ENCODE results near the gene VSX2.

Gene VSX2

DNA sequence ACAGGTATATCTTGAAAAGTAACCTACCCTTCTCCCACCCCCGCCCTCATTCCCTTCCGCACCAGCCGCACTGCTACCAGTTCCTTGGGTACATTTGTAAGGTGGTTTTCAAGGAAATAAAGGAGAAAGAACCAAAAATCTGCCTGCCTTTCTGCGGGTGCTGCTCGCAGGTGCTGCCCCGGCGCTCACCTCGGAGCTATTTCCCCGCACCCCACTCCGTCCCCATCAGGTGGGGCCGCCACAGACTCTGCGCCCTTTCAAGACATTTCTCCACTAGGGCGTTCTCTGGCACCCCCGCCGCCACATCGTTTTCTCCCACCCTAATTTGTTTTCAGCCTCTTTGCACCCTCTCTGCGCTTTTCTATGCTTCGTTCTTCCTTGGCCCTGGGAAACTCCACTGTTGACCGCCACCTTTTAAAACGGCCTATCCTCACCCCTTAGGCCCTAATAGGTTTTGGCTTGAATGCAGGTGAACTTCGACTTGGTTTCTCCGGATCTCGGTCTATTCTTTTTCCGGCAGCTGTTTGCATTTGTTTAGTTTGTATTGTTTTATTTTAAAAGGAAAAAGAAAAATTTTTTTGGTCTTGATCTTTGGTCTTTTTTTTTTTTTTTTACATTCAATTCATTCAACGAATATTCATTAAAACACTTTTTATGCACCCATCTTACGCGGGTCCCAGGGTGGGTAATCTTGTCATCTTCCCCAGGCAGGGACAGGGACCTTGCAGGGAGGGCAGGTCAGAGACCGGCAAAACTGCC is 3.0 kb downstream of the VSX2 start:
- Mint-ChIP-seq H3K27me3 (peaks cover 84% of the 10 kb centered on the region), H3K27ac (peak overlapping the region; percentile 22), H3K9me3 (no peaks in the 10 kb centered on the region), H3K36me3 (ENCODE audit: low read depth) (no peaks in the 10 kb centered on the region), H3K4me1 (ENCODE audit: low read depth) (peaks cover 24% of the 10 kb centered on the region), H3K4me3 (peak overlapping the region; percentile 33)

GRCh38 chr14:74242780-74243042 is 3.5 kb downstream of the VSX2 start:
- Mint-ChIP-seq H3K27me3 (peaks cover 83% of the 10 kb centered on the region), H3K27ac (no peak overlapping the region), H3K36me3 (ENCODE audit: low read depth) (no peaks in the 10 kb centered on the region), H3K4me3 (no peak overlapping the region), H3K4me1 (ENCODE audit: low read depth) (peaks cover 24% of the 10 kb centered on the region), H3K9me3 (no peaks in the 10 kb centered on the region)

GRCh38 chr14:74243051-74243450 is 3.8 kb downstream of the VSX2 start:
- no peak overlapping the region for H3K4me3 Mint-ChIP-seq
- H3K36me3 Mint-ChIP-seq (ENCODE audit: low read depth), result no peaks in the 10 kb centered on the region
- H3K27me3 Mint-ChIP-seq, result peaks cover 80% of the 10 kb centered on the region
- no peak overlapping the region for H3K27ac Mint-ChIP-seq
- H3K4me1 Mint-ChIP-seq (ENCODE audit: low read depth), result peaks cover 24% of the 10 kb centered on the region
- no peaks in the 10 kb centered on the region for H3K9me3 Mint-ChIP-seq

GRCh38 chr14:74244115-74244514 is 4.9 kb downstream of the VSX2 start:
- no peaks in the 10 kb centered on the region for H3K9me3 Mint-ChIP-seq

DNA sequence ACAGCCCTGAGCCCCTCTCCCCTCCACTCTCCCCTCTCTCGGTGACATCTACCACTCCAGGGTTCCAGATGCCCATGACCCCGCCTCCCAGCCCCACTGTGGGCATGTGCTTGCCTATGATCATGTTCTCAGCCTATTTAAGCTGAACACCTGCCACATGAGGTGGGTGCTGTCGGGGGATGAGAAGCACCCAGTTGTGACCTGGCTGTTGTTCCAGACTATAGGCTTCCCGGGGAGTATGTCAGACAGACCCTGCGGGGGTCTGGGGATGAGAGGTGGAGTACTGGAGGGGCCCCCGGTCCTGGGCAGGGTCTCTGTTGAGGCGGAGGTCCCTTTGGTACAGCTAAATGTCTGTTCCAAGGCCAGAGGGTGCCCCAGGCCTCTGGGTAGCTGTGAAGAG is 6.0 kb downstream of the VSX2 start:
- Mint-ChIP-seq H3K4me3 (no peak overlapping the region), H3K36me3 (ENCODE audit: low read depth) (no peaks in the 10 kb centered on the region), H3K4me1 (ENCODE audit: low read depth) (peaks cover 22% of the 10 kb centered on the region), H3K9me3 (no peaks in the 10 kb centered on the region), H3K27me3 (peaks cover 78% of the 10 kb centered on the region), H3K27ac (no peak overlapping the region)

More at GRCh38 chr14:74244115-74244514, 4.9 kb downstream of the VSX2 start:
- H3K36me3 Mint-ChIP-seq (ENCODE audit: low read depth), result no peaks in the 10 kb centered on the region
- H3K4me1 Mint-ChIP-seq (ENCODE audit: low read depth), result peaks cover 24% of the 10 kb centered on the region
- no peak overlapping the region for H3K27ac Mint-ChIP-seq
- H3K4me3 Mint-ChIP-seq, result no peak overlapping the region
- peaks cover 76% of the 10 kb centered on the region for H3K27me3 Mint-ChIP-seq

GRCh38 chr14:74246542-74246941 is 7.3 kb downstream of the VSX2 start:
- no peaks in the 10 kb centered on the region for H3K36me3 Mint-ChIP-seq (ENCODE audit: low read depth)
- peaks cover 73% of the 10 kb centered on the region for H3K27me3 Mint-ChIP-seq
- peaks cover 14% of the 10 kb centered on the region for H3K4me1 Mint-ChIP-seq (ENCODE audit: low read depth)
- no peak overlapping the region for H3K27ac Mint-ChIP-seq
- H3K4me3 Mint-ChIP-seq, result no peak overlapping the region
- no peaks in the 10 kb centered on the region for H3K9me3 Mint-ChIP-seq

GRCh38 chr14:74248017-74248416 is 8.8 kb downstream of the VSX2 start:
- Mint-ChIP-seq H3K27me3 (peaks cover 66% of the 10 kb centered on the region), H3K4me1 (ENCODE audit: low read depth) (peaks cover 6% of the 10 kb centered on the region), H3K9me3 (no peaks in the 10 kb centered on the region), H3K27ac (no peak overlapping the region), H3K4me3 (no peak overlapping the region), H3K36me3 (ENCODE audit: low read depth) (no peaks in the 10 kb centered on the region)

DNA sequence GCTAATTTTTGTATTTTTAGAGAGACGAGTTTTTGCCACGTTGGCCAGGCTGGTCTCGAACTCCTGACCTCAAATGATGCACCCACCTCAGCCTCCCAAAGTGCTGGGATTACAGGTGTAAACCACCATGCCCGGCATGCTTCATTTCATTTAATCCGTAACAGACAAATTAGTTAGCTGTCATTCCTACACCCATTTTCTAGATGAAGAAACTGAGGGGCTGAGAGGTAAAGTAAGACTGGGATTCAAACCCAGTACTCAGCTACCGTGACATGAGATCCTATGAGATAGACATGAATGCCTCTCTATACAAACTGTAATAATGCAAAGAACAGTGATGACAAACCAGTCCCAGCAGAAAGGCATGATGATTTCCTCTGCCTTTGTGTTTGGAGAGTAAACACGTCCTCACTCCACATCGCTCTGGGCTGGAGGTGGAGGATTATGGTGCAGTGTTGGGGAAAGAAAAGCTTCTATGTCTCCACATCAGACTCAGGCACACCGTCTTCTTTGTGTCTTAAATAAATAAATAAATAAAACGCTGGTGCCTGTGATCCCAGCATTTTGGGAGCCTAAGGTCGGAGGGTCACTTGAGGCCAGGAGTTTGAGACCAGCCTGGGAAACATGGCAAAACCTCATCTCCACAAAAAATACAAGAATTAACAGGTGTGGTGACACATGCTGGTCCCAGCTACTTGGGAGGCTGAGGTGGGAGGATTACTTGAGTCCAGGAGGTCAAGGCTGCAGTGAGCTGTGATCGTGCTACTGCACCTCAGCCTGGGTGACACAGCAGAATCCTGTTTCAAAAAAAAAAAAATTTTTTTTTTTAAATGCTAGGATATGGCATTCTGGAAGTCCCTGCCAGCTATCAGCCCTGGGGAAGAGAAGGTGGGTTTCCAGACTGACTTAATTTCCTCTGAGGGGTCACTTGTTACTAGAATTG is 10.5 kb downstream of the VSX2 start:
- H3K27me3 Mint-ChIP-seq, result peaks cover 53% of the 10 kb centered on the region
- H3K9me3 Mint-ChIP-seq, result no peaks in the 10 kb centered on the region
- peaks cover 6% of the 10 kb centered on the region for H3K4me1 Mint-ChIP-seq (ENCODE audit: low read depth)
- H3K27ac Mint-ChIP-seq, result no peak overlapping the region
- H3K4me3 Mint-ChIP-seq, result no peak overlapping the region
- no peaks in the 10 kb centered on the region for H3K36me3 Mint-ChIP-seq (ENCODE audit: low read depth)

DNA sequence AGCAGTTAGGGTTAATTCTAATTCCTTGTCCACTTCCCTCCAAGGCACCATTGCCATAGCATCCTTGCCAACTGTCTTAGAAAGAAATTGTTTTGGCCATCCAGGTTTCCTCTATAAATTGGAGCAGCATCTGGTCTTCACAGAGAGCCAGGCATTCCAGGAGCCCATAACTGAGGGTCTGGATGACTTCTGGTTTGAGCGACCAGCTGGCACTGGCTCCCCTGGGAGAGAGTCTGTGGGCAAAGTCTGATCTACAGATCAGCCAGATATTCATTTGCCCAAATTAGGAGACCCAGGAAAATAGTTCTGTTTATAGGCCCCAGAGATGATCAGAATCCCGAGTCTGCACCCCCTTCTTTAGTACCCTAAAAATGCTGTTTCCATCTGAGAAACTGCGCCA is 16.0 kb downstream of the VSX2 start:
- peaks cover 20% of the 10 kb centered on the region for H3K27me3 Mint-ChIP-seq
- no peaks in the 10 kb centered on the region for H3K36me3 Mint-ChIP-seq (ENCODE audit: low read depth)
- peaks cover 12% of the 10 kb centered on the region for H3K4me1 Mint-ChIP-seq (ENCODE audit: low read depth)
- H3K4me3 Mint-ChIP-seq, result no peak overlapping the region
- H3K9me3 Mint-ChIP-seq, result no peaks in the 10 kb centered on the region
- H3K27ac Mint-ChIP-seq, result no peak overlapping the region

DNA sequence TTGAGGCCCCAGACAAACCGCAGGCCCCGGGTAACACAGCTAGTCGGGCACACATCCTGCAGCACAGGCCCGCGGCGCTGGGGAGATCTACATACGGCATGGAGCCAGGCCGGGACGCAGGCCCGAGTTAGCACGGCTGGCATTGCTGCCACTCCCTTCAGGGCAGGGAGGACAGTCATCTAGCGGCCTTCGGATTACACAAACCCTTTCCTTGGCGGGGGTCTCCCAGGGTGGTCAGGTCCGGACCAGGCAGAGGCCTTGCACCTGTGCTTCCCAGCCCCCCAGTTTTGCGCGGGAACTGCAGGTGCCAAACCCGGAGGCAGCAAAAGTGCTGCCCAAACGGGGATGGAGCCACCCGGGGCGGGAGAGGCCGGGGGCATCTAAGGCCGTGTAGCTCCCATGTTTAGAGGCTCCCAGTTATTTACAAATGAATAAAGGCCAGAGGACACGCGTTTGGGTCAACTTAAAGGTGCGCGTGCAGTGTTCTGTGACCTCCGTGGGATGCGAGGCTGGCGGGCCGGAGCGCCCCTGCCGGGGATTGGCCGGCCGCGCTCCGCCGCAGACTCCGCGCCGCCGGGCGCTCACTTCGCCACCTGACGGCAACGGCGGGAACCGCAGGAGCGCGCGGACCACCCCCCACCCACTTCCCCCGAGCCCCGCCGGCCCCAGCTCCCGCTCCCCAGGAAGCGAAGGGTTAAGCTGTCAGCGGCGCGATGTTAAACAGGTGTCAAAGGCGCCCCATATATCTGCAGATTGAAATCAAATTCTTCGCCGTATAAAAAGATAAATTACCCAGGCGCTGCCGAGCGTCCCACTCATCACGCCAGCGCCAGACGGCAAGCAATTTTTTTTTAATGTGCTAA is 18.1 kb downstream of the VSX2 start:
- H3K4me3 Mint-ChIP-seq, result peak overlapping the region; percentile 79
- H3K4me1 Mint-ChIP-seq (ENCODE audit: low read depth), result peaks cover 6% of the 10 kb centered on the region
- H3K27me3 Mint-ChIP-seq, result peaks cover 10% of the 10 kb centered on the region
- H3K27ac Mint-ChIP-seq, result no peak overlapping the region
- no peaks in the 10 kb centered on the region for H3K36me3 Mint-ChIP-seq (ENCODE audit: low read depth)
- no peaks in the 10 kb centered on the region for H3K9me3 Mint-ChIP-seq

GRCh38 chr14:74257941-74258763 is 18.9 kb downstream of the VSX2 start:
- Mint-ChIP-seq H3K4me3 (peak overlapping the region; percentile 79), H3K36me3 (ENCODE audit: low read depth) (no peaks in the 10 kb centered on the region), H3K4me1 (ENCODE audit: low read depth) (peaks cover 6% of the 10 kb centered on the region), H3K27me3 (peaks cover 5% of the 10 kb centered on the region), H3K9me3 (no peaks in the 10 kb centered on the region), H3K27ac (no peak overlapping the region)

- Mint-ChIP-seq H3K27ac (no peak overlapping the region), H3K36me3 (ENCODE audit: low read depth) (no peaks in the 10 kb centered on the region), H3K4me3 (no peak overlapping the region), H3K9me3 (no peaks in the 10 kb centered on the region), H3K27me3 (peaks cover 4% of the 10 kb centered on the region), H3K4me1 (ENCODE audit: low read depth) (peaks cover 6% of the 10 kb centered on the region)
Measured at GRCh38 chr14:74258764-74259035, 19.5 kb downstream of the VSX2 start.

DNA sequence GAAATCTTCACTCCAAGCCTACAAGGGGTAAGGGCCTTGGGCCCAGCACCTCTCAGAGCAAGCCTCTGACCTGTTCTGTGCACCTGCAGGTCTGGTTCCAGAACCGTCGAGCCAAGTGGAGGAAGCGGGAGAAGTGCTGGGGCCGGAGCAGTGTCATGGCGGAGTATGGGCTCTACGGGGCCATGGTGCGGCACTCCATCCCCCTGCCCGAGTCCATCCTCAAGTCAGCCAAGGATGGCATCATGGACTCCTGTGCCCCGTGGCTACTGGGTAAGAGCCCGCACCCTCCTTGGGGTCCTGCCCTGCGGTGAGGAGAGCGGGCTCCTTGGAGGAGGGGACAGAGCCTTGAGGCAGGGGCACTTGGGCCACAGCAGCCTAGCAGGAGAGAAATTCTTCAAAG is 20.3 kb downstream of the VSX2 start:
- Mint-ChIP-seq H3K36me3 (ENCODE audit: low read depth) (no peaks in the 10 kb centered on the region), H3K27ac (no peak overlapping the region), H3K4me1 (ENCODE audit: low read depth) (peaks cover 6% of the 10 kb centered on the region), H3K27me3 (peaks cover 4% of the 10 kb centered on the region), H3K4me3 (no peak overlapping the region), H3K9me3 (no peaks in the 10 kb centered on the region)

DNA sequence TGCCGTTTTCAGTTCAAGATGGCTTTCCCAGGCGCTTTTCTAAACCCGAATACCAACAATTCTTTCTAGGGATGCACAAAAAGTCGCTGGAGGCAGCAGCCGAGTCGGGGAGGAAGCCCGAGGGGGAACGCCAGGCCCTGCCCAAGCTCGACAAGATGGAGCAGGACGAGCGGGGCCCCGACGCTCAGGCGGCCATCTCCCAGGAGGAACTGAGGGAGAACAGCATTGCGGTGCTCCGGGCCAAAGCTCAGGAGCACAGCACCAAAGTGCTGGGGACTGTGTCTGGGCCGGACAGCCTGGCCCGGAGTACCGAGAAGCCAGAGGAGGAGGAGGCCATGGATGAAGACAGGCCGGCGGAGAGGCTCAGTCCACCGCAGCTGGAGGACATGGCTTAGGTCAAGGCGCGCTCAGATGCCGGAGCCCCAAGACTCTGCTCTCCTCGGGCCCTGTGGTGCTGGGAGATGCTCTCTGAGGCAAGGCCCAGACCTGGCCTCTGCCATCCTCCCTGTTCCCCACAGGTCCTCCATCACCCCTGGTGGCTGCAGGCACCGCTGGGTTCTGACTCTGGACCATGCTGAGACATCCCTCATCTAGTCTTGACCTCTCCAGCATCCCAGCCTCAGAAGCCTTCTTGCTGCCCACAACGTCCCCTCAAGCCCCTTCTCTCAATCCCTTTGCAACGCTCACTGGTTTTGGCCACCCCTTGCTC is 21.4 kb downstream of the VSX2 start:
- peaks cover 6% of the 10 kb centered on the region for H3K4me1 Mint-ChIP-seq (ENCODE audit: low read depth)
- peaks cover 4% of the 10 kb centered on the region for H3K27me3 Mint-ChIP-seq
- no peaks in the 10 kb centered on the region for H3K9me3 Mint-ChIP-seq
- no peak overlapping the region for H3K27ac Mint-ChIP-seq
- no peak overlapping the region for H3K4me3 Mint-ChIP-seq
- no peaks in the 10 kb centered on the region for H3K36me3 Mint-ChIP-seq (ENCODE audit: low read depth)
